MM.1S (cell line): ENCODE measurements around the gene LIMS2.

ENCODE experiments used
- EZH2 ChIP-seq: fragments of 300-600 bp; sonication (generic); optimal IDR thresholded peaks from 2 replicates; pipeline ENCODE3; 2017; ENCODE audit warnings: low read depth, mild to moderate bottlenecking, antibody characterized with exemption, low read length, mixed read lengths
- EZH2phosphoT487 ChIP-seq: fragments of 300-600 bp; sonication (generic); IDR thresholded peaks from 2 replicates; pipeline ENCODE4 v1.6.1; 2018; ENCODE audit warnings: antibody characterized with exemption, low read length
- TF ChIP-seq, protein P1 (sequence below): fragments of 300-600 bp; sonication (generic); IDR thresholded peaks from 2 replicates; pipeline ENCODE4 v1.5.1; 2016; ENCODE audit warnings: antibody characterized with exemption, low read length, mixed read lengths

DNA sequence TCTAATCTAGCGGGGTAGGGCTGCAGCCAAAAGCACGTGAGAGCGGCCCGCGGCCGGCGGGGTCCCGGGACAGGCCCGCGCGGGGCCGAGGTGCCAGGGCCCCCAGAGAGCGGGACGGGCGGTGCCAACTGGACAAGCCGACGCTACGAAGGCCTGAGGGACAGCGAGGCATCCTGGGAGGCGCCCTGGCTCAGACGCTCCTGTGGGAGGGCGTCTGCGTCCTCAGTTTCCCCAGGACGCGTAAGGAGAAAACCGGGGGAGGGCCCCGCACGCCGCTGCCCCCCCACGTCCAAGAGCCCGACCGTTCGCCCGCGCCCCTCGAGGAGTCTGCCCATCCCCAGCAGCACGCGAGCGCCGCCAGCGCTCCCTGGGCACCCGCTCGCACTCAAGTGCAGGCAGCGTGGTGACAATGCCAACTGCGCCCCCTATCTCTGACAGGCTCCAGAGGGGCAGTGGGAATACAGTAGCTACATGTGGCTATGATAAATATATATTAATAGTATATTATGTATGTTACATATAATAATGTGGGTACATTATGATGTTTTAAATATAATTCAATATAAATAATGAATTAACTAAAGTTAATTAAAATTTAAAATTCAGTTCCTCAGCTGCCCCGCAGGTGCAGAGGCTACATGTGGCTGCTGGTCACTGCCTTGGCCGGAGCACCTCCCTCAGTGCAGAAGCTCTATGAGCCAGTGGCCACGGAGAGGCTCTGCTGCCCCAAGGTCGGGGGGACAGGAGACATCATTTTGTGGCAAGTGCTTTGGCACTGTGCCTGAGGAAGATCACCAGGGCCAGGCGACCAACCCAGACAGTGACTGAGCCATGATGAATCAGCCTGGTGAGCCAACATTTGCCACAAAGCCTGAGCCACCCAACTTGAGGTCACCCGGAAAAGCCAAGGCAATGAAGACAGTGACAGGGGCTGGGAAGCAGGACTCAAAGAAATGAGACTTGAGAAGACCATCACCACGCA, 20.5 kb upstream of the LIMS2 start:
- TF ChIP-seq, protein P1, sequence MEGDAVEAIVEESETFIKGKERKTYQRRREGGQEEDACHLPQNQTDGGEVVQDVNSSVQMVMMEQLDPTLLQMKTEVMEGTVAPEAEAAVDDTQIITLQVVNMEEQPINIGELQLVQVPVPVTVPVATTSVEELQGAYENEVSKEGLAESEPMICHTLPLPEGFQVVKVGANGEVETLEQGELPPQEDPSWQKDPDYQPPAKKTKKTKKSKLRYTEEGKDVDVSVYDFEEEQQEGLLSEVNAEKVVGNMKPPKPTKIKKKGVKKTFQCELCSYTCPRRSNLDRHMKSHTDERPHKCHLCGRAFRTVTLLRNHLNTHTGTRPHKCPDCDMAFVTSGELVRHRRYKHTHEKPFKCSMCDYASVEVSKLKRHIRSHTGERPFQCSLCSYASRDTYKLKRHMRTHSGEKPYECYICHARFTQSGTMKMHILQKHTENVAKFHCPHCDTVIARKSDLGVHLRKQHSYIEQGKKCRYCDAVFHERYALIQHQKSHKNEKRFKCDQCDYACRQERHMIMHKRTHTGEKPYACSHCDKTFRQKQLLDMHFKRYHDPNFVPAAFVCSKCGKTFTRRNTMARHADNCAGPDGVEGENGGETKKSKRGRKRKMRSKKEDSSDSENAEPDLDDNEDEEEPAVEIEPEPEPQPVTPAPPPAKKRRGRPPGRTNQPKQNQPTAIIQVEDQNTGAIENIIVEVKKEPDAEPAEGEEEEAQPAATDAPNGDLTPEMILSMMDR = no peak
- TF ChIP-seq EZH2phosphoT487 (no peak), EZH2 (no peak)
